GM18517 (cell line): Measurements from ENCODE around the gene OR5M10.
"Not testable (repeated sequence)": the region's sequence is repeated elsewhere in the genome, so short reads cannot be mapped to it uniquely, and the experiment has no call there.

ENCODE experiments used
- ATAC-seq: cut with Tn5 transposase; IDR thresholded peaks from one replicate; pipeline ENCODE4 v1.9.1; 2021; ENCODE audit warnings: mild to moderate bottlenecking, moderate library complexity; ENCODE audit not compliant: unreplicated experiment

Gene OR5M10

DNA sequence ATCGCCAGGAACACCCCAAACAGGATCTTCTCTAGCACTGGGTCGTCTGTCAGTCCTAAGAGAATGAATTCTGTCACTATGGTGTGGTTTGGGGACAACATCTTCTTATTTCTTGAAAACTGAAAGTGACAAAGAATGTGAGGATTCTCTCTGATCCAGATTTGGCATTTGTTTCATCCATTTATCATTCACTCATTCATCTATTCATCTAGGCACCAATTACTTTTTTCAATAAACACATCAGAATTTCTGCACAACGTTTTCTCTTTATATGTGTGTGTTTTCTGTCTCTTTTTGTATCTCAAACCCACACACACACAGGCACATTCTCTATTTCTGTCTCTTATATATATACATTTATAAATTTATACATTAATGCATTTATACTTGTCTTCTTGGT lies at the start of gene OR5M10:
OR5M10 (minus strand) TSS at position 101 of the 400 bp plus-strand sequence; CDS start at position 101, 0 bp downstream.
- no peak for ATAC-seq

DNA sequence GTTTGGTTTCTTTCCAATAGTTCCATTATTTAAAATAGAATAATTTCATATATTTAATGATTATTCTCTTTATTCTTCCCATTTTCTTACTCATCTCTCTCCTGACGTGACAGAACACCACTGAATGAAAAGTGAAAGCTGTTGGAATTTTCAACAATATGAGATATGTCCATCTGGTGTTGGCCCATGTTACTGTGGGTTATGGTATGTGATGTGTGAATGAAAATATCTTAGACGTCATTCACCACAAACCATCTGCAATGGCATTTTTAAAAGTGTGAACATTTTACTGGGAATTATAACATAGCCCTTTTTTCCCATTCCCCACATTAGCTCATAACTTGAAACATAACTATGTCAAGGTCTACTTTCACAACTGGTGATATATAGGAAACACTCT lies 48.4 kb upstream of the OR5M10 start:
- ATAC-seq: no peak

DNA sequence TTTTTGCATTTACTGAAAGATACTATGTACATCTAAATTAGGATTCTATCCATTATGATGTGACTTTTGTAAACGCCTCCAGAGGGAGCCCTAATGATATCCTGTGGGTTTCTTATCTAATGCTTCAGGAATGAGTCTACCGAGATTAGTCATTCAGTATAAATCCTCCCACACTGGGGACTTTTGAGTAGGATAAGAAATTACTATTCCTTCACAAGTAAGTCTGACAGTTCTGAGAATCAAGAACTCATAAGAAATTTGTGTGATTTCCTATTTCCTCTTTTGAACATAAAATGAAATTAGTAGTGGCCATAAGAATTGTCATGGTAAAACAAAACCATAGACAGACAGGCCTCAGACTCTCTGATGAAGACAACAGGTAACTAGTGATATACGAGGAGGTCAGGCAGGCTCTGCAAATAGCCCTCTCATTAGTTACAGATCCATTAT lies 47.2 kb upstream of the OR5M10 start:
- ATAC-seq: no peak

DNA sequence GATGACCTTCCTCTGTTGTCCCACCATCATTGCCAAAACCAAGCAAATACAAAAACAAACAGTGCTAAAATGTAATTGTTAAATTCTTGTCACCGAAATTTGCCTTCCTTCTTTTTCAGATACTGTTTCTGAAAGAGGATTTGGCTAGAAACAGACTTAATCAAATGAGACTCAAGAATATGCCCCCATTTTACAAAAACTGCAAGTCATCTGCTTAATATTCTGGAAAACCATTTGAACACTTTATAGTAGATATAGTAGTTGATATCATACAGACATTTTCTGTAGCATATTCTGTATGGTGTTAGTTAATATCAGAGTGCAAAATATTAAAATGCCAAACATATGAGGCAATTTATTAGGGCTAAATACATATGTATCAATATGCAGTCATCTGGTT lies 33.7 kb upstream of the OR5M10 start:
- no peak for ATAC-seq

DNA sequence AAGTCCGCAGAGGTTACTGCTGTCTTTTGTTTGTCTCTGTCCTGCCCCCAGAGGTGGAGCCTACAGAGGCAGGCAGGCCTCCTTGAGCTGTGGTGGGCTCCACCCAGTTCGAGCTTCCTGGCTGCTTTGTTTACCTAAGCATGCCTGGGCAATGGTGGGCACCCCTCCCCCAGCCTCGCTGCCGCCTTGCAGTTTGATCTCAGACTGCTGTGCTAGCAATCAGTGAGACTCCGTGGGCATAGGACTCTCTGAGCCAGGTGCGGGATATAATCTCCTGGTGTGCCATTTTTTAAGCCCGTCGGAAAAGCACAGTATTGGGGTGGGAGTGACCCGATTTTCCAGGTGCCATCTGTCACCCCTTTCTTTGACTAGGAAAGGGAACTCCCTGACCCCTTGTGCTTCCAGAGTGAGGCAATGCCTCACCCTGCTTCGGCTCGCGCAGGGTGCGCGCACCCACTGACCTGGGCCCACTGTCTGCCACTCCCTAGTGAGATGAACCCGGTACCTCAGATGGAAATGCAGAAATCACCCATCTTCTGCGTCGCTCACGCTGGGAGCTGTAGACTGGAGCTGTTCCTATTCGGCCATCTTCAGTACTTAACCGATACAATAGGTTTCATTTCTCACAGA lies 14.7 kb upstream of the OR5M10 start:
- not testable (repeated sequence) for ATAC-seq

DNA sequence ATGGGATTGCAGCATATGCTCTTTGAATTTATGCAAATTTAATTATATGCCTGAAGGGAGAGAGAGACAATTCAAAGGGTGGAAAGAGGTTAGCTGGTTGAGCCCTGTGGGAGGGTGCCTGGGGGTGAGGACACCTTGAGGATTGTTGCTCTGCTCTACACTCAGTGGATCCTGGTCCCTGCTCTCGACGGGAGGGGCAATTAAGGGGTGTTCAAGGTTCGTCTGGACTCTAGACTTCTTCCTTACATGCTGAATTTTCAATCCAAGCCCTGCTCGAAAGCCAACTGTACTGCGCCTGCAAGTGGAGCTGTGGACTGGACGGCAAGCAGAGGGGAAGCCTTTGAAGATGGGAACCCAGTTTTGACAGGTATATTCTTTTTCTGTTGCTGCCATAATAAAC lies 18.9 kb downstream of the OR5M10 start:
- no peak for ATAC-seq

DNA sequence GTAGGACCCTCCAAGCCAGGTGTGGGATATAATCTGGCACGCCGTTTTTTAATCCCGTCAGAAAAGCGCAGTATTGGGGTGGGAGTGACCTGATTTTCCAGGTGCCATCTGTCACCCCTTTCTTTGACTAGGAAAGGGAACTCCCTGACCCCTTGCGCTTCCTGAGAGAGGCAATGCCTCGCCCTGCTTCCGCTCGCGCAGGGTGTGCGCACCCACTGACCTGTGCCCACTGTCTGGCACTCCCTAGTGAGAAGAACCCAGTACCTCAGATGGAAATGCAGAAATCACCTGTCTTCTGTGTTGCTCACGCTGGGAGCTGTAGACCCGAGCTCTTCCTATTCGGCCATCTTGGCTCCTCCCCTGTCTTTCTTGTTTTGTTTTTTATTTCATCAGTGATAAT lies 22.8 kb downstream of the OR5M10 start:
- ATAC-seq: not testable (repeated sequence)

DNA sequence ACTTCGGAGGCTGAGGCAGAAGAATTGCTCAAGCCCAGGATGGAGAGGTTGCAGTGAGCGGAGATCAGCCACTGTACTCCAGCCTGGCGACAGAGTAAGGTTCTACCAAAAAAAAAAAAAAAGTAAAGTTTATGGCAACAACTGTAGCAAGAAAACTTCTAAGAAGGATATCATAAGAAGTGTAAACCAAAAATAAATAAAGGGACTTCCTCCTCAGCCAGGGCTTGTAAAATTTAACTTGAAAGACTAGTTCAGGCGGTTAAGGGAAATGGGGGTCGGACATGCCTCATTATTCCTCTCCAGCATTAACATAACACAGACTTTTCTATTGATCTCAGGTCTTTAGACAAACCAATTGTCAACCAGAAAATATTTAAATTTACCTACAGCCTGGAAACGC lies 32.0 kb downstream of the OR5M10 start:
- ATAC-seq: no peak

DNA sequence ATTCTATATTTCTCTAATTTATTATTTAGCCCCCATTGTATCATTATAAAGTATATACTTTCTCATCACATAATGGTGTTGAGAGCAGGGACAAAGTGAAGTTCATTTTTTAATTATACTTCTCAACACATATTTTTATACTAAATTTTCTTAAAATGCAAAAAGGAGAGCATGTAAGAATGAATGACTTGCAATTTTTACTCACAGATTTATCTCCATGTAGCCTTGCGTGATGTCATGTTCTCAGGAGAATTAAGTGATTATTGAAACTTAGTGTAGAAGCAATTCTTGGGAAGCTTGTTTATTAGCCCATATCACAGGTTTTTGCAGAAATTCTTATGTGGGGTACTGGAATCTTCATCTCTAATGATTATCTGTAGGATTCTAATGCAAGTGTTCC lies 33.8 kb downstream of the OR5M10 start:
- ATAC-seq: no peak

DNA sequence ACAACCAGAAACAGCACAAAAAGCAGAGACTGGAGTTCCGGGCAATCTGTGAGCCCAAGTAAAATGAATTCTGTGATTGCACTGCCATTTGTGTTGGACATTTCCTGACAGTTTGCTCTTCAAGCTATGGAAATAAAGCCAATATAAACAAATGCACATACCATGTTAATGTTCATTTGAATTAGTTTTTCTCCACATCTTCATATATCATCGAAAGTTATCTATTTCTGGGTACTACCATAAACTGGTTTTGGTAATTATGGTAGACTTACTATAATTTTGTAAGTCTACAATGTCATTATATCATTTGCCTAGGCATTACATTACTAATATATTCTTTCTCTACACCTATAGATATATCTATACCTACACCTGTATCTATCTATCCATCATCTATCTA lies 34.4 kb downstream of the OR5M10 start, which contains the start of gene OR5M11:
OR5M11 (minus strand) TSS at position 101 of the 400 bp plus-strand sequence; CDS start at position 101, 0 bp downstream.
- no peak for ATAC-seq

DNA sequence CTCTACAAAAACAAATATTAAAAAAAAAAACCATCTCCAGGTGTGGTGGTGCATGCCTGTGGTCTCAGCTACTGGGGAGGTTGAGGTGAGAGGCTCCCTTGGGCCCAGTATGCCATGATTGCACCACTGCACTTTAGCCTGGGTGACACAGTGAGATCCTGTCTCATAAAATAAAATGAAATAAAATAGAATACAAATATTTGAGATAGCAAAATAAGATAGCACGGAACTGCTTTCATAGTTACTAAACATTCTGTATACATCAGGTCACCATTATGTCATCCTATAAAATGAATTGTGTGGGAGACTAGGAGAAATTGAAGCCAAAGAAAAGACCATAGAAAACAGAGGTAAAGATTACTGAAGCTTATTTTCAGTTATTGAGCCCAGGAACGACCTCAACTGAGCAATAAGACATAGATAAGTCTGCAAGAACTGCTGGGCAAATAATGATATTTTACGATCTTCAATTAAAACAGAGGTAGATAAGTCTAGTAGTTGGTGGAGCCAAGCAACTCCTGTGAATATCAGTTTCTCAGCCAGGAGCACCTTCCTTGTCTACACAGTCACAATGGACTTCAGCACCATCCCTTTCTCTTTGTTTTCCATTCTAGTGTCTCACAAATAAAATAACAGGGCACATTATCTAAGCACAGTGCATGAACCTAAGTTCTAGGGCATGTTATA lies 44.3 kb downstream of the OR5M10 start:
- ATAC-seq: no peak

DNA sequence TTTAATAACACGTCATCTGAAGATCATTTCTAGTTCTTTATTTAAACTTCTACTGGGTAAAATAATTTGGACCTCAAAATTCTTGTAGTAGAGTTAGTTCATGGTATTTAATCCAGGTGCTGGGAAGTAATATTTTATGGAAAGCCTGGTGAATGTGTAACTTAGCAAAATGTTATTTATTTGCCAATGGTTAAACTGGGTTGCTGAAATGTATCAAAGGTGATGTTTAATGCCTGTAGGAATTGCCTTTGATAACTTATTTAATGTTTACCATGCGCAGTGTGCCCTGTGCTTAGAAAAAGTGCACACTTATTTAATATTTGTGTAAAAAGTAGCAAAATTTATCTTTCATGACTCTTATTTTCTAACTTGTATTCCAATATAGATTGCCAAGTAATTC lies 45.7 kb downstream of the OR5M10 start:
- no peak for ATAC-seq
